ENCODE measurements around the gene SLC6A17.

DNA sequence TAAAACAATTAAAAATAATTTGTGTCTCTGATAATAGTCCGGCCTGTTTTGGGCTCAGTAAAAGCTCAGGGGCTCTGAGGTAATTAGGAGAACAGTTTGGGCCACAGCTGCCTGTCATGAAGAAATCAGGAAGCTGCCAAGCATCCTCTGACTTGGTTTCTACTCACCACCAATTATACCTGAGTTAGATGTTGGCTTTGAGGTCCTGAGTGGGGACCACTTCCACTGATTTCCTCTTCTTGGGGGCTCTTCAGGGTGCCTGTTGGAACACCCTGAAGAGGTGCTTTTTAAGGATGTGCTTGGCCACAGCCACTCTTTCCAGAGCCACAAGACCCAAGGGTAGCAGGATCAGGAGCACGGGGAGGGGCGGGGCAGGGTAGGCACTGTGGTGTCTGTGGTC is 10.9 kb downstream of the SLC6A17 start:
- TF ChIP-seq, protein P1, sequence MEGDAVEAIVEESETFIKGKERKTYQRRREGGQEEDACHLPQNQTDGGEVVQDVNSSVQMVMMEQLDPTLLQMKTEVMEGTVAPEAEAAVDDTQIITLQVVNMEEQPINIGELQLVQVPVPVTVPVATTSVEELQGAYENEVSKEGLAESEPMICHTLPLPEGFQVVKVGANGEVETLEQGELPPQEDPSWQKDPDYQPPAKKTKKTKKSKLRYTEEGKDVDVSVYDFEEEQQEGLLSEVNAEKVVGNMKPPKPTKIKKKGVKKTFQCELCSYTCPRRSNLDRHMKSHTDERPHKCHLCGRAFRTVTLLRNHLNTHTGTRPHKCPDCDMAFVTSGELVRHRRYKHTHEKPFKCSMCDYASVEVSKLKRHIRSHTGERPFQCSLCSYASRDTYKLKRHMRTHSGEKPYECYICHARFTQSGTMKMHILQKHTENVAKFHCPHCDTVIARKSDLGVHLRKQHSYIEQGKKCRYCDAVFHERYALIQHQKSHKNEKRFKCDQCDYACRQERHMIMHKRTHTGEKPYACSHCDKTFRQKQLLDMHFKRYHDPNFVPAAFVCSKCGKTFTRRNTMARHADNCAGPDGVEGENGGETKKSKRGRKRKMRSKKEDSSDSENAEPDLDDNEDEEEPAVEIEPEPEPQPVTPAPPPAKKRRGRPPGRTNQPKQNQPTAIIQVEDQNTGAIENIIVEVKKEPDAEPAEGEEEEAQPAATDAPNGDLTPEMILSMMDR (IDR thresholded peaks at IDR 0.05; ENCODE audit: insufficient read depth, low read length): no peak
- TF ChIP-seq, protein P2, sequence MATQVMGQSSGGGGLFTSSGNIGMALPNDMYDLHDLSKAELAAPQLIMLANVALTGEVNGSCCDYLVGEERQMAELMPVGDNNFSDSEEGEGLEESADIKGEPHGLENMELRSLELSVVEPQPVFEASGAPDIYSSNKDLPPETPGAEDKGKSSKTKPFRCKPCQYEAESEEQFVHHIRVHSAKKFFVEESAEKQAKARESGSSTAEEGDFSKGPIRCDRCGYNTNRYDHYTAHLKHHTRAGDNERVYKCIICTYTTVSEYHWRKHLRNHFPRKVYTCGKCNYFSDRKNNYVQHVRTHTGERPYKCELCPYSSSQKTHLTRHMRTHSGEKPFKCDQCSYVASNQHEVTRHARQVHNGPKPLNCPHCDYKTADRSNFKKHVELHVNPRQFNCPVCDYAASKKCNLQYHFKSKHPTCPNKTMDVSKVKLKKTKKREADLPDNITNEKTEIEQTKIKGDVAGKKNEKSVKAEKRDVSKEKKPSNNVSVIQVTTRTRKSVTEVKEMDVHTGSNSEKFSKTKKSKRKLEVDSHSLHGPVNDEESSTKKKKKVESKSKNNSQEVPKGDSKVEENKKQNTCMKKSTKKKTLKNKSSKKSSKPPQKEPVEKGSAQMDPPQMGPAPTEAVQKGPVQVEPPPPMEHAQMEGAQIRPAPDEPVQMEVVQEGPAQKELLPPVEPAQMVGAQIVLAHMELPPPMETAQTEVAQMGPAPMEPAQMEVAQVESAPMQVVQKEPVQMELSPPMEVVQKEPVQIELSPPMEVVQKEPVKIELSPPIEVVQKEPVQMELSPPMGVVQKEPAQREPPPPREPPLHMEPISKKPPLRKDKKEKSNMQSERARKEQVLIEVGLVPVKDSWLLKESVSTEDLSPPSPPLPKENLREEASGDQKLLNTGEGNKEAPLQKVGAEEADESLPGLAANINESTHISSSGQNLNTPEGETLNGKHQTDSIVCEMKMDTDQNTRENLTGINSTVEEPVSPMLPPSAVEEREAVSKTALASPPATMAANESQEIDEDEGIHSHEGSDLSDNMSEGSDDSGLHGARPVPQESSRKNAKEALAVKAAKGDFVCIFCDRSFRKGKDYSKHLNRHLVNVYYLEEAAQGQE (IDR thresholded peaks at IDR 0.05; ENCODE audit: insufficient replicate concordance, low read depth): no peak
- TF ChIP-seq GABPA (IDR thresholded peaks at IDR 0.05; ENCODE audit: low read depth) (no peak), SPI1 (IDR thresholded peaks at IDR 0.05; ENCODE audit: borderline replicate concordance, low read depth) (no peak), POLR2AphosphoS5 (IDR thresholded peaks at IDR 0.05; ENCODE audit: low read depth) (no peak)
